Suprapubic skin (tissue), 4 donors: Measurements from ENCODE around the gene EMILIN1.

Experiments used
- EP300 ChIP-seq: sonication (generic); formaldehyde crosslinking; IDR thresholded peaks from one replicate; pipeline ENCODE4 v1.6.1; 2017; ENCODE audit warnings: antibody characterized with exemption
- POLR2A ChIP-seq, 2 donors: fragments of 450-650 bp; IDR thresholded peaks; one replicate each; pipeline ENCODE4 v1.6.1; 2017; ENCODE audit warnings: antibody characterized with exemption in 2 of 2, mild to moderate bottlenecking in 2 of 2, moderate library complexity in 2 of 2
- POLR2AphosphoS5 ChIP-seq, 3 donors: sonication (generic); formaldehyde crosslinking; IDR thresholded peaks; one replicate each; pipeline ENCODE4 v1.6.1; 2017; ENCODE audit warnings: antibody characterized with exemption in 3 of 3
- TF ChIP-seq, protein P1 (sequence below), 2 donors: fragments of 200-600 bp in 1 of 2; fragments of 450-650 bp in 1 of 2; sonication (generic) in 1 of 2; IDR thresholded peaks; one replicate each; pipeline ENCODE4 v1.5.1; 2016 to 2019; ENCODE audit warnings: antibody characterized with exemption in 2 of 2, mild to moderate bottlenecking in 1 of 2, moderate library complexity in 1 of 2

DNA sequence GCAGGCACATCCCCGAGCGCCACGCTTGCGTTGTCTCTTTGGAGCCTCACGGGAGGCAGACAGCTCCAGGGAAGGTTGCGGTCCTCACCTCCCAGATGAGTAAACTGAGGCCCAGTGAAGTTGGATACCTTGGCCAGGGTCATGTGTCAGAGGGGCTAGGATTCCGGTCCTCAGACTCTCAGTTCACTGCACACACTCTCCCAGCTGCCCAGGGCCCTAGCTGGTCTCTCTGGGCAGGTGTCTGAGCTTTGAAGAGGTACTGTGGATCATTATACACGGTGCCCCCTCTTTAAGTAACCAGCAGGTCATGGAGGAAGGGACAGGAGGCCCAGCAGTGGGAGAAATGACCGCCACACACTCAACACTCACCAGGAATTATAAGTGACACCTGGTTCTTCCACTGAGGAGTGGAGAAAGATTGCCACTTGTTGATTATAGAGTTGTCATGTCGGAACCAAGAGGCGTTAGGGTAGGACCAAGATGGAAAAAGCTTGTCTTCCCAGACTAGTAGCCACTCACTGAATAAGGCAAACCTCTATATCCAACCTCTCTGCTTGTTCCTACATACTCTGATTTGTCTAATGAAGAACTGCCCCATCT is 45.1 kb upstream of the EMILIN1 start:
- TF ChIP-seq POLR2A (IDR thresholded peaks at IDR 0.05) (no peak), EP300 (no peak), POLR2AphosphoS5 (IDR thresholded peaks at IDR 0.05) (no peak)
- TF ChIP-seq, protein P1, sequence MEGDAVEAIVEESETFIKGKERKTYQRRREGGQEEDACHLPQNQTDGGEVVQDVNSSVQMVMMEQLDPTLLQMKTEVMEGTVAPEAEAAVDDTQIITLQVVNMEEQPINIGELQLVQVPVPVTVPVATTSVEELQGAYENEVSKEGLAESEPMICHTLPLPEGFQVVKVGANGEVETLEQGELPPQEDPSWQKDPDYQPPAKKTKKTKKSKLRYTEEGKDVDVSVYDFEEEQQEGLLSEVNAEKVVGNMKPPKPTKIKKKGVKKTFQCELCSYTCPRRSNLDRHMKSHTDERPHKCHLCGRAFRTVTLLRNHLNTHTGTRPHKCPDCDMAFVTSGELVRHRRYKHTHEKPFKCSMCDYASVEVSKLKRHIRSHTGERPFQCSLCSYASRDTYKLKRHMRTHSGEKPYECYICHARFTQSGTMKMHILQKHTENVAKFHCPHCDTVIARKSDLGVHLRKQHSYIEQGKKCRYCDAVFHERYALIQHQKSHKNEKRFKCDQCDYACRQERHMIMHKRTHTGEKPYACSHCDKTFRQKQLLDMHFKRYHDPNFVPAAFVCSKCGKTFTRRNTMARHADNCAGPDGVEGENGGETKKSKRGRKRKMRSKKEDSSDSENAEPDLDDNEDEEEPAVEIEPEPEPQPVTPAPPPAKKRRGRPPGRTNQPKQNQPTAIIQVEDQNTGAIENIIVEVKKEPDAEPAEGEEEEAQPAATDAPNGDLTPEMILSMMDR (IDR thresholded peaks at IDR 0.05) = no peak
